ENCODE data around the gene EVA1A.

EVA1A gene, protein sequence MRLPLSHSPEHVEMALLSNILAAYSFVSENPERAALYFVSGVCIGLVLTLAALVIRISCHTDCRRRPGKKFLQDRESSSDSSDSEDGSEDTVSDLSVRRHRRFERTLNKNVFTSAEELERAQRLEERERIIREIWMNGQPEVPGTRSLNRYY

DNA sequence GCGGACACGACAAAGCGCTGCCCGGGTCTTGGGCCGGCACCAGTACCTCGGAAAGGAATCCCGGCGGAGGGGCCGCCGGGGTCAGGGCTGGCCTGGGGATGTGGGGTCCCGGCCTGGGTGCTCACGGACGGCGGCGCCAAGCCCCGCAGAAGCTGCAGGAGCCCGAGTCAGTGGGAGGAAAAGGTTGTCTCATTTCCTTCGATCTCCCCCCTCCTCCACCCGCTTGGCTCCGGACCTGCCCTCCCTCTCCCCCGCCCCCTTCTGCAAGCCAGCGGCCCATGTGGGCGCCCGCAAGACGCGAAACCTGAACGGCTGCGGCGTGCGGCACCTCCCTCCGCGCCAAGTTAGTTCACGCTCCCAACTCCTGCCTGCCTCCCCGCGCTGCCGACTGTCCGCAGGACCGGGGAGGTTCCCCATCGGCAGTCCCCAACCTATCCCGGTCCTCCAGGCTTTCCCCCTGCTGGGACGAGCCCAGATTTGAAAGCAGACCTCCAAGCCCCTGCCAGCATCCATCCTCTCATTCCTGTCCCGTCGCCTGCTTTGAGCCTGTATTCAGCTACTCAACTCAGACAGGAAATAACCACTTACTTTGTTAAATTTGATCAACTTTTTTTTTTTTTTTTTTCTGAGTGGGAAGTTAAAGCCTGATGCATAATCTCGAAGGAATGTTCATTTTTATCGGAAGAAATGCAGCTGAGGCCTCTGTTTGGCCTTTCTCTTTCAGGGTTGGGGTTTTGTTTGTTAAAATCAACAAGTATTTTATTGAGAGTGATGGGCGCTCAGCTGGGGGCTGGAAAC is at the start of gene EVA1A:
Gene EVA1A (minus strand): TSS at position 172 of the 798 bp plus-strand sequence. CDS start 42,799 bp downstream, outside the sequence.
- peak; percentile 2 for DNase-seq

DNA sequence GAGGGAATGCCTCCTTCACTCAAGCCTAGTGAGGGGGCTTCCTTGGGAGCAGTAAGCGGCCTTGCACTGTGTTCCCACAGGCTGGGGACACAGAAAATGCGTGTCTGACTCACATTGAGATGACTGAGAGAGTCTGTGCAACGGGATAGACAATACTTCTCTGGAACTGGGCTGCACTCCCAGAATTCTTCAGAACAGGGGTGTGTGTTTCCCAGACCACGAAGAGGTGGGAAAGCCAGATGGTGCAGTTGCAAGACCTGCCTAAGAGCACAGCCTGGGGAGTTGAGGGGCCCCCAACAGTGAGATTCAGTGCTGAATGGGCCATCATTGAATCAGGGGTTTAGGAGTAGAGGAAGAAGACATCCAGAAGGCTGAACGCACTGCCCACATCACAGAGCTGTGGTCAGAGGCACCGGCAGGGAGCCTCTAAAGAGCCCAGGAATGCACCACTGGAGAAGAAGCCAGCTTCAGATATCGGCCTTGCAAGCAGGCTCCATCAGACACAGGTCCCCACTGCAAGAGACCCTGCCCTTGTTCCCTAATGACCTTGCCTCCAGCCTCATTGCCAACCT is 49.3 kb upstream of the EVA1A start:
- DNase-seq = no peak

DNA sequence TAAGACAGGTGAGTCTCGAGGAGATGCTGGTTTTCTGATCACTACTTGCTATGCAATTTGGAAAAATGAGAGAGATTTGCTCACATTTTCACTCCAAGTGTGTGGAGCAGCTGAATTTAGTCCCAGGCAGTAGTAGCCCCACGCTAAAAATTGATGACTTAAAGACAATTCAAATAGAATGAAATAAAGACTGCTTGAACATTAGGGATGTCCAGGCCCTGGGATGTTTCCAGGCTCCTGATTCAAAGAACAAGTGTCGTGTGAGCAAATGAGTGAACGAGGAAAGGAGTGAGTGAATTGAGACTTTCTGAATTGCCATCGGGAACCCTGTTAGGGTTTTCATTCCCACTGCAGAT is 48.6 kb upstream of the EVA1A start:
- no peak for DNase-seq

DNA sequence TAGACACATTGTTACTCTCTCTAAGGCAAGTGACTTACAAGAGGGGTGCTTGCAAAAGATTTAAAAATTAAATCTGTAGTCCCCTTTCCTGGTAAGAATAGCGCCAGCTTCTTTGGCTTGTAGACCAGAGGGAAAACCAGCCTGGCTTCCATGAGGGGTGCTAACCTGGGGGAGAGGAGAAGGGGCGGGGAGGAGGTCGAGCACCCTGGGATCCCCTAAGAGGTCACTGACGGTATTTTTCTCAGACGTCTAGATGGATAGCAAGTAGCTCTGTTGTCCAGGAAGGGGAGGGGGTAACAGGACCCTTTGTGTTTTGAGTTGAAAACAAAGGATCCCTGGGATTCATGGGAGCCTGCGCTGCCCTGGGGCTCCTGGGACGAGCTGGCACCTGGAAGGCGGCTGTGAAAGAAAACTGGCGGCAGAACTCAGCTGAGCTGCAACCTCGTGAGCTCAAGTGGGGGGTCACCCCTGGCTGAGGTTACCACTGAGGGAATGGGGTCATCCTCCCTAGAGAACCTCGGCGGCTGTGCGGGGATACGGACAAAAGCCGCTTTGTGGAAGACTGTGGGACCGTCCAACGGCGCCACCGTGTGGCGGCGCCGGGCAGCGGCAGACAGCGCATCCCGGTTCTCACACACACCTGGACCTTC is 48.1 kb upstream of the EVA1A start:
- peak; percentile 28 for DNase-seq

DNA sequence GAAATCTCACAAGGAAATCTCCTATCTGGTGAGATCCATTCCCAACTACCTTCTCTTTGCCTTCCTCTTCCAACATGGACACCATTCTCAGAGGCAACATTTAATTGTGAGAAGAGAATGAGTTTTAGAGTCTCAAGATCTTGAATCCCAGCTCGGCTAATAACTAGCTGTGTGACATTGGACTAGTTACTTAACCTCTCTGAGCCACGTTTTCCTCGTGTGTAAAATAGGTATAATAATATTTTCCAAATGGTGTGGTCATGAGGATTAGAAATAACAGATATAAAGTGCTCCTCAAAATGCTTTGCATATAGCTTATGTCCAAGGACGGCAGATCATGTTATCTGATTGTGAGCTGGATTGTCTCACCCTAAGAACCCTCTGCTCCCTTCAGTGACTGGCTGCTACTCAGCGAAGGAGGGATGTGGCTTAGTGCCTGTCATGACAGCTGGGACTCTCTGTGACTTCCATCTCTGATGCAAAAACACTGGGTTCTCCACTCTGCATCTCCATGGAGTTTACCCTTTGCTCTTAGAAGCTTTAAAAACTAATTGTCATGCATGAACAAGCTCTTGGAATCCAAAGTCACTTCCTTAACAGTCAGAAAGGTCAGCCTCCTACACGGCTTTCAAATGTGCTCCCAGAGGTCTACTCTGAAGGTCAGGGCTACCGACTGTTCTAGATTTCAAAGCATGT is 47.4 kb upstream of the EVA1A start:
- no peak for DNase-seq

DNA sequence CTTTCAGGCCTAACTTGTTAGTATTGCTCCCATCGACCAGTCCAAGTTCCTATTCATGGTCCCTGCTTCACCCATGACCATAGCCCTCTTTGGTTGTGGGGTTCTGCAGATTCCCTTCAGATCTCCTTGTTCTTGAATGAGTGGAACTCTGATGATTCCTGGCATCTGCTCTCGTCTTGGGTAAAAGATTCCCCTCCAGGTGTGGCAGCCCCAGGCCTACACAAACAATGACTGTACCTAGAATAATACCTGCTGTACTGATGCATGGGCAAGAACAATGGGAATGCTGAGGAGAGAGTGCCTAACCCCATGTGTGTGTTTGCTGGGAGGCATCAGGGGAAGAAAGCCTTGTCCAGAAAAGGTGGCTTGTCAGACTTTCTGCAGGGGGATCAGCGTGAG is 46.7 kb upstream of the EVA1A start:
- DNase-seq = no peak

DNA sequence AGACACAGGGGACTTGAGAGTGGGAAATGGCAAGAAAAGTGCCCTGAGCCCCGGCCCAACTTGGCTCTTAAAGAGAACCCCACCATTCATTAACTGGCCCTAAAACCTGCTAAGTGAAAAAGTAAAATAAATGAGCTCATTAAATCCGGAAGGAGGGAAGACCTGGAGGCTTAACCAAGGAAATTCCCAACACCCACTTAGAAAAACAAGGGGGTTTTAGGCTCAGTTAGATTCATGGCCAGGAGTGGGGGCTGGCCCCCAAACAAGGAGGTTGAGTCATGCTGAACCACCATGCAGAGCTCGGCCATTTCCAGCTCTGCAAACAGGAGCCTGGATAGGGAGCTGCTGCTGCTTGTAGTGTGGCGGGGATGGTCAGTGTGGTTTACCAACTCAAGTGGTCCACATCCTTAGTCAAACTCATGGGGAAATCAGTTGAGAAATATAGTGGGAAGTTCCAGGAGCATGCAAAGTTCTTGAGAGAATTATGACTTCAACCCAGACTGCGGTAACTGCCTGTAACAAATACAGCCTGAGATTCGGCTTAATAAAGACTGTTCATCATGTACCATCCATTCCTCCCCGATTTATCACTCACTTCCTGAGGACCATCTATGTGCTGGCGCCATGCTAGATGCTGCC is 46.1 kb upstream of the EVA1A start:
- DNase-seq = no peak

DNA sequence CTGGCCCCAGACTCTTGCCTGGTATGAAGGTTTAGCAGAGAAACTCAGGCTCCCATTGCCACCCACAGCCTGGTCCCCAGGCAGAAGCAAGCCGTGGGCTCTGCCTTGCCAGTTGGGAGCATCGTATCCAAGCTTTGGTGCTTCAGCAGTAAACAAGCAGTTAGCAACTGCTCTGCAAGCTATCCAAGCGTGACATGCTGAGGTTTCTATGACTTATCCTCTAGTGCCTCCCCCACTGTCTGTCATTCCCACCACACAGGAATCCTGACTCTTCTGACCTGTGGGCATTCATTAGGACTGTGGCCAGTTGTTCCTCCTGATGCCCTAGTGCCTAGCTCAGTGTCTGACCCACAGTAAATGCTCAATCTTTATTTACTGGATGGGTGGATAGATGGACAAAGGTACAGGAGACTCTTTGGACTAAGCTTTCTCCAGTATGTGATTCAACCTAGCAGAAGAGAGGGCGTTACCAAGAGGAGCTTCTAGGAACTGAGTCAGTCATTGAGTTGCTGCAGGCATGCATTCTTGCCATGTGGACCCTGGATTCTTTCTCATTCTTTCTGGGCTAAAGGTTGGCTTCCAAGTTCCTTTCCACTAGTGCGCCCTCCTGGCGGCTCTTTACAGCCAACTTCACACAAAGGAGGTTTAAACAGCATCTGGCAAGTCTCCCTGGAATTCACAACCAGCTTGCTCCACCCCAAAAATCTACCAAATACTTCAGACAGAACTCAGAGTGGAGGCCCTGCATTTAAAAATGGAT is 45.2 kb upstream of the EVA1A start:
- DNase-seq = no peak

DNA sequence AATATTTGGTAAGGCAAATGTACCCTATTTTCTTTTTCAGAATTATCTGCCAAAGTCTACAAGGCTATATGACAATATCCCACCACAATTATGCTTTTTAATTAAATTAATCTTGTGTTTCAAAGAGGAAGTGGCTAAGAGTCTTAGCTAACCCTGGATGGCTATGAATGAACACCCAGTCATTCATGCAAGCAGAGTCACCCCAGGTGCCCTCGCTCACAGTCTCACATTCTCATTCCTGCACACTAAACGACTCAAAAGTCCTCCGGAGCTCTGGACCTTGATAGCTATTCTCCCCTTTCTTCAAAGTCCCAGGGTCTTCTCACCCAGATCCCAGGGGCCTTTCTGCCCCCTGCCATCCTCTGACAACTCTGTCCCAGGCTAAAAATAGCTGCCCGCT is 43.7 kb upstream of the EVA1A start:
- no peak for DNase-seq

DNA sequence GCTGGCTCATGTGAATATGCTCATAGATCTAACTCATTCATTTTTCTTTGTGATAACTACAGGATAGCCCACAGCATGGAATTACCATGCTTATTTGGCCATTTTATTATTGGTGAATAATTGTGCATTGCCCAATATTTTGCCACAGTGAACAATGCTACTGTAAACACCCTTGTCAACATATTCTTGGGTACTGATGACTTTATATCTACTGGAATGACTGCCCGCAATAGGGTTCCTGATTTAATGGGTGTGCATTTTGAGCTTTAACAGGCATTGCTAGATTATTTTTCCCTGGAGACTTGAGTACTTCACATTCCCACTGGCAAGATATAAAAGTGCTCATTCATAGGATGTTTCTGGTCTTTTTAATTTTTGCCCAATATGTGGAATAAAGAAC is 42.7 kb upstream of the EVA1A start:
- no peak for DNase-seq

DNA sequence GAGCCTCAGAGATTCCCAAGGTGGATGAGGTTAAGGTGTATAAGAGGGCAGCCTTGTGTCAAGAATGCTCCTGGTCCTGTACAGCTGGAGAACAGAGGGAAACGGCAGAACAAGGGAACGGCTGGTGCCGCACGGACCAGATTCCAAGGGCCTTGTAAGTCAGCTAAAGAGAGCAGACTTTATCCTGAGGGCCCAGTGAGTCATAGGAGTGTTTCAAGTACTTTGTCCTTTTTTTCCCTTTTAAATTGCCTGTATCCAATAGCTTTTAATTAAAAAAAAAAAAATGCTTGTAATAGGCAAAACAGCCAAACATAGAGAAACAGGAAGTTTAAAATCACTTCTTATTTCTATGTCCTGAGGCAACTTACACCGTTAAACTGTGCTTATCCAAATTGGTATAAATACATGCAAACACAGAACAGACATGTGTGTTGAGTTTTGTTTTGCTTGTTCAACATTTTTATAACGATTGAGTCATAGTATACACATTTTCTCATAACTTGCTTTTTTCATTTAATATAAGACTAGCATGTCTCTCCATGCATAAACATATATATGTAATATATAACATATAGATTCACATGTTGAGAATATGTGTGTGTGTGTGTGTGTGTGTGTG is 42.1 kb upstream of the EVA1A start:
- no peak for DNase-seq

DNA sequence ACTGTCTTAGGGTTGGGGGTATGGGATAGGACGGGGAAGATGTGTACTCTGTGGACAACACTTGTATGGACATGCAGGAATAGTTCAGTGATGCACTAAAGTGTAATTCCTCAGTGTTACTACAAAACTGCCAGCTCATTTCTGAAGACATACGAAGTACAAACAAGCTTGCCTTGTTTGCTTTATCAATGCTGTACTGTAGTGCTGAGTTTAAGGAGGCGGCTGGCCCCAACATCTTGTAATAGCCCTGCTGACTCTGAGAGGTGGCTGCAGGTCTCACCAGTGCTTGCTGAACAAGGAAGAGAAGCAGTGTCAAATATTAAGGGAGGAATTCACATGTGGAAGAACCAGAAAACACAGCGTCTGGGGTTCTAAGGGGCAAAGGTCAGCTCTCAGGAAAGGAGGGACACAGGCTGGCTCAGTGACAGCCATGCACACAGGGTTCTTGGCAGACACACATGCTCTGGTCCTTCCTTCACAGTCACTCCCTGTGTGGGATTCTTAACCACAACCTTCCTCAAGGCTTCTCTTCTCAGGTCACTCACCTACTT is 39.8 kb upstream of the EVA1A start:
- DNase-seq = no peak

DNA sequence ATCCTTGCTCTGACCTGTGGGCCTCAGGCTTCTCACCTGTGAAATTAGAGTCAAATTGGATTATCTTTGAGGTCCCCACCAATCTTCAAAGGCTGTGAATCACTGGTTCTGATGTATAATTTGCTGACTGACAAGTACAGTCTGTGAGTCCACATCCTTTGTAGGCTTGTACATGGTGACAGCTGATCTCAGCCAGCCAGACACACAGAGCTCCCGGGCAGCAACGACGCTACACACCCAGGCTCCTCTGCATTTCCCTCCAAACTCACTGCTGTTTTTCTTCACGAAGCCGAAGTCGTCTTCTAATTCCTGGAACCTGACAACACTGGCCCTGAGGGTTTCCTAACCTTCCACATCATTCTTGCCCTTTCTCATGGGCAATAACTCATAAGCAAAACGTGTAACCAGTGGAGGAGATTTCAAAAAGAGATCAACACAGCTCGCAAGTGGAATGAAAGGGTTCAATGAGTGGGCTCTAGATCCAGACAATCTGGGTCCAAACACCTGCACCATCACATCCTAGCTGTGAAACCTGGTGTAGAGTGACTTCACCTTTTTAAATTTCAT is 37.9 kb upstream of the EVA1A start:
- DNase-seq = no peak

DNA sequence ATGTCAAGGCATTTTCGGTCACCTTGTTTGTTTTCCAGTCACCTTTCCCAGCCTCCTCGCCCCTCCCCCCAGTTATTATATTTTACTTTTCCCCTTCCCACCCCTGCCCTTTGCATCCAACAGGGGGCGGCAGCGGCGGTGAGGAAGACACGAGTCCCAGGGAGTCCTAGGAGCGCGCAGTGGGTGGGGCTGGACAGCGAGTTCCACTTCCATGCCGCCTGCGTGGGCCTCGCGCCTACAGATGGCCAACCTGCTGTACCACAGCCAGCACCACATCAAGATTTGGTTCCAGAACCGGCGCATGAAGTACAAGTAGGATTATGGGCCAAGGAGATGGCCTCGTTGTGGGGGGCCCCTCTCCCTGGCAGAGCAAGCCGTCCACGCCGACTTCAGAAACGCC is 37.2 kb upstream of the EVA1A start:
- no peak for DNase-seq

DNA sequence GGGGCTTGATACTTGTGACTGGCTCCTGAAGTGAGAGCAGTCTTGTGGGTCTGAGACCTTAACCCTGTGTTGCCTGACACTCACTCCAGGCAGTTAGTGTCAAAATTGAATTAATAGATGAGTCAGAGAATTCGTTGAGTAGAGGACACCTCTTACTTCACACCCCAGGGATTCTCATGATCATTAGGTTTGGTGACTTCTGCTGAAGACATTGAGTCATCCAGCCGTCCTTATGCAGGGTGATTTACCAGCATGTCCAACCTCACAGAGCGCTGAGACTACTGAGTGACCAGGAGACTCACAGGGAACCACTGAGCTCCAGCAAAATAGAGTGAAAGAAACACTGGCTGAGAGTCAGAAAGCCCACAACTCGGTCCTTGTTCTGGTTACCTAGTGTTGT is 36.0 kb upstream of the EVA1A start:
- no peak for DNase-seq

DNA sequence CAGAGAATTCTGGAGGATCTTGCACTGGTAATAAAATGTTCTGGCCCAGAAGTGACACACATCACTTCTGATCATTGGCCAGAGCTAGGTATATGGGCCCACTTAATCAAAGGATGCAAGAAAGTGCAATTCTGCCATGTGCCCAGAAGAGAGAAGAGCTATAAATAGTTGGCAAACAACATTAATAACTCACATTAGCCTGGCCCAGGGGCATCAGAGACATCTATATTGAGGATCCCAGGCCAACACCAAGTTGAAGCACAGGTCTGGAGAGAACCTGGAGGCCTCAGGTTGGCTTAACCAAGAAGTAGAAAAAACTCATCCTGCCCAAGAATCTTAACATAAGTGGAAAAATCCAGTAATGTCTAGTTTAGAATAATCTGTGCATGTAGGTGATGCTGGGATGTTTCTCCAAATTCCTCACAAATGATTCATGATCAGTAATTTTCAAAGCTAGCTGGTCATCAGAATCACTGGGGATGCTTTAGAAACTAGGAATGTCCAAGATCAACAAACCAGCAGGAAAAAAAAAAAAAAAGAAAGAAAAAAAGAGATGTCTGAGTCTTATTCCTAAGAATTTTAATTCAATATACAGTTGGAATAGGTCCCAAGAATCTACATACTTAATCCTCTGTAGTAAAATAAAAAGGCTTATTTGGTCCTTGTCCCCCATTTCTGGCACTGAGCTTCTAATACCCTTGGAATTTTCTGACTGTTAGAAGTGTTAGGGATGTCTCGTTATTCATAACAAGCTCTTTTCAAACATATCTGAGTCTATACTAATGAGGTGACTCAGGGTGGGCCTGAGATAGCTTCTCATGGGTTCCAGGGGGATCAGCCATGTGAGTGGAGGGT is 35.0 kb upstream of the EVA1A start:
- no peak for DNase-seq

DNA sequence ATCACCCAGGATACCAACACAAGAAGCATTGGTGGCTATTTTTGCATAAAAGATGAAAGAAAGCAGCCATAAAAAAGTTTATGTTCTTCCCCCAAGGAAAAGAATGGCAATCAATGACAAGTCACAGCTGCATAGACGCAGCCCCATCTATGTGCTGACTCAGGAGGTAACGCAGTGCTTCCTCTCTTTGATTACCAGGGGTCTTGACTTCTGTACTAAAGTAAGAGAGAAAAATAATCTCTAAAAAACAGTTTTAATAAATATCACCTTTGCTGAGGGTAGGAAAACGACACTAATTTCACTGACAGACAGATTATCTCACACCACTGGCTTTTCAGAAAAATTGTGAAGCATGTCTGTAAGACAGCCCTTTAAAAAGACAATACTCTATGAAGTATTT is 33.9 kb upstream of the EVA1A start:
- no peak for DNase-seq

DNA sequence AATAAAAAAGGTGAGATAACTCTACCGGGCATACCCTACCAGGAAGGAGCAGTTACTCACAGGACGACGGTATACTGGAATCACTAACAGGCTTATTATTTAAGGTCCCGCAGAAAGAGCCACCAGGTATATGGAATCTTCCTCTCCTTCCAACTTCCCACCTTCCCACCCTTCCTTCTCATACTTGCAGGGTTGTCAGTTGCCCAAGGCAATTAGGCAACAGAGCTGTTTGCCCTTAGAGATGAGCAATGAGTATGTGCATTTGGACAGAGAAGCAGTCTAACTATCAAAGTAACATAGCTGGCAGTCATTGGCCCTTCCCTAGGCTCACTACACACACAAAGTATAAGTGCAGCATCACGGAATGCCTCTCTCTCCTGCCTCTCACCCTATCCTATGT is 32.1 kb upstream of the EVA1A start:
- no peak for DNase-seq

DNA sequence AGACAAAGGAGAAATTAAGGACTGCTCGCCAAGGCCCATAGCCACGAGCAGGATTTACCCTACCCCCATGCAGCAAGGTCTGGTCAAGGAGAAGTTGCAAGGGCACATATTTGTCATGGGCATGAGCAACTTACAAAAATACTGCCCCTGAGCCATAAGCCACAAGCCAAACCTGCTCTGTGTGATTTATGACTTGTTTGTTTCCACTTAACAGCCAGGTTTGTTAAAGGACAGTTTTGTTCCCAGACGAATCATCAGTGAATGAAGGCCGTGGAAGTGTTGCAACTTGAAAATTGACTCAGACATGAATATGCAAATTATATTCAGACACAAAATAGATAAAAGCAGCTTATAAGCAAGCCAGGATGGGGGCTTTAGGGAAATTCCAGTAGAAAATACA is 31.3 kb upstream of the EVA1A start:
- DNase-seq = peak; percentile 19
